GM12873 (cell line): Measurements from ENCODE around the gene WDR86.

Source experiments
- CTCF ChIP-seq: IDR thresholded peaks from 2 replicates; pipeline ENCODE4 v1.5.1; 2012; ENCODE audit warnings: low read depth, mild to moderate bottlenecking, moderate library complexity, low read length, control low read depth; ENCODE audit not compliant: insufficient read depth; ENCODE audit errors: missing control alignments

WDR86 gene

GRCh38 chr7:151377406-151377805 is 32.4 kb downstream of the WDR86 start:
- TF ChIP-seq CTCF = no peak

- no peak for TF ChIP-seq CTCF
These were observed 33.5 kb downstream of the WDR86 start for GRCh38 chr7:151376218-151376902.

GRCh38 chr7:151375530-151376217 is 34.2 kb downstream of the WDR86 start:
- no peak for TF ChIP-seq CTCF

- no peak for TF ChIP-seq CTCF
These were observed 35.1 kb downstream of the WDR86 start for GRCh38 chr7:151374726-151375125.

- no peak for TF ChIP-seq CTCF
These were observed 35.7 kb downstream of the WDR86 start for GRCh38 chr7:151374139-151374538.

- TF ChIP-seq CTCF = no peak
These were observed 36.2 kb downstream of the WDR86 start for GRCh38 chr7:151373599-151373998.

GRCh38 chr7:151372612-151373265 is 37.1 kb downstream of the WDR86 start:
- no peak for TF ChIP-seq CTCF
